ENCODE measurements around the gene C2orf49.

The C2orf49 gene

DNA sequence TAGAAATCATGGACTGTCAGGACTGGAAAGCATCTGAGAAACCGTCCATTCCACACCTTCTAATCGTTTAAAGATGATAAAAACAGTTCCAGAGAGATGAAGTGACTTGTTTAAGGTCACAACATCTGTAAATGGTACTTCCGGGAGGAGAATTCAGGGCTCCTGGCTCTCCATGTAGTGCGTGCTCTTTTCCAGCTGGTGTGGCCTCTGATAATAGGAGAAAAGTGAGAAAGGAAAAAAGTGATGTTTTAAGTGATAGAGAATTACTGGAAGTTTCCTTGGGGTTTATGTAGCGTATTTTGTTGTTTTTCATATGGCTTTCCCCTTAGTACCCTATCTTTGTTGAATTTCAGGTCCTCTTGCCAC is 663 bp downstream of the C2orf49 start:
- intact Hi-C loops (cut with DNase I; ENCODE audit: low total_unique reads), result no loop called here
- no peaks in the 10 kb centered on the region for H3K9me3 ChIP-seq
- H3K4me3 ChIP-seq, result peak overlapping the region; percentile 65 to 83
- peaks cover 0 to 23% (median 19%) of the 10 kb centered on the region in 4 donors for H3K4me1 ChIP-seq
- H3K36me3 ChIP-seq, result peaks cover 24 to 33% (median 27%) of the 10 kb centered on the region in 3 donors
- TF ChIP-seq, protein P1, sequence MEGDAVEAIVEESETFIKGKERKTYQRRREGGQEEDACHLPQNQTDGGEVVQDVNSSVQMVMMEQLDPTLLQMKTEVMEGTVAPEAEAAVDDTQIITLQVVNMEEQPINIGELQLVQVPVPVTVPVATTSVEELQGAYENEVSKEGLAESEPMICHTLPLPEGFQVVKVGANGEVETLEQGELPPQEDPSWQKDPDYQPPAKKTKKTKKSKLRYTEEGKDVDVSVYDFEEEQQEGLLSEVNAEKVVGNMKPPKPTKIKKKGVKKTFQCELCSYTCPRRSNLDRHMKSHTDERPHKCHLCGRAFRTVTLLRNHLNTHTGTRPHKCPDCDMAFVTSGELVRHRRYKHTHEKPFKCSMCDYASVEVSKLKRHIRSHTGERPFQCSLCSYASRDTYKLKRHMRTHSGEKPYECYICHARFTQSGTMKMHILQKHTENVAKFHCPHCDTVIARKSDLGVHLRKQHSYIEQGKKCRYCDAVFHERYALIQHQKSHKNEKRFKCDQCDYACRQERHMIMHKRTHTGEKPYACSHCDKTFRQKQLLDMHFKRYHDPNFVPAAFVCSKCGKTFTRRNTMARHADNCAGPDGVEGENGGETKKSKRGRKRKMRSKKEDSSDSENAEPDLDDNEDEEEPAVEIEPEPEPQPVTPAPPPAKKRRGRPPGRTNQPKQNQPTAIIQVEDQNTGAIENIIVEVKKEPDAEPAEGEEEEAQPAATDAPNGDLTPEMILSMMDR (IDR thresholded peaks at IDR 0.05), result no peak
- H3K27ac ChIP-seq, result peak overlapping the region; percentile 91 to 92
- DNase-seq, result no peak
- no peaks in the 10 kb centered on the region for H3K27me3 ChIP-seq

DNA sequence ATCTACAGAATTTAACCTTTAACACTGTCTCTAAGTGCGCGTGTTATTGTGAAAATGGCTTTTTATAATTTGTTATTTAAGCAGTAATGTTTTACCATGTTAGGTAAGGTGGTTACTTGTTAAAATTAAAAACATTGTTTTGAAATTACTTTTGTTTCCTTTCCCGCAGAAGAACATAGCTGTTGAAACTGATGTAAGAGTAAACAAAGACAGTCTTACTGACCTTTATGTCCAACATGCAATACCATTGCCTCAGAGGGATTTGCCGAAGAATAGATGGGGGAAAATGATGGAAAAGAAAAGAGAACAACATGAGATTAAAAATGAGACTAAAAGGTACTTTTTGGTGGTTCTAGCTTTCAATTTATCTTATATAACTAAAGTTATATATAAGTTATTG is 2.1 kb downstream of the C2orf49 start:
- no peak for DNase-seq
- no peak overlapping the region for H3K27ac ChIP-seq
- peaks cover 30 to 46% (median 39%) of the 10 kb centered on the region in 3 donors for H3K36me3 ChIP-seq
- H3K27me3 ChIP-seq, result no peaks in the 10 kb centered on the region
- intact Hi-C loops (cut with DNase I; ENCODE audit: low total_unique reads), result no loop called here
- no peak overlapping the region for H3K4me3 ChIP-seq
- H3K4me1 ChIP-seq, result peaks cover 0 to 23% (median 19%) of the 10 kb centered on the region in 4 donors
- TF ChIP-seq, protein P1 (IDR thresholded peaks at IDR 0.05), result no peak
- H3K9me3 ChIP-seq, result no peaks in the 10 kb centered on the region

DNA sequence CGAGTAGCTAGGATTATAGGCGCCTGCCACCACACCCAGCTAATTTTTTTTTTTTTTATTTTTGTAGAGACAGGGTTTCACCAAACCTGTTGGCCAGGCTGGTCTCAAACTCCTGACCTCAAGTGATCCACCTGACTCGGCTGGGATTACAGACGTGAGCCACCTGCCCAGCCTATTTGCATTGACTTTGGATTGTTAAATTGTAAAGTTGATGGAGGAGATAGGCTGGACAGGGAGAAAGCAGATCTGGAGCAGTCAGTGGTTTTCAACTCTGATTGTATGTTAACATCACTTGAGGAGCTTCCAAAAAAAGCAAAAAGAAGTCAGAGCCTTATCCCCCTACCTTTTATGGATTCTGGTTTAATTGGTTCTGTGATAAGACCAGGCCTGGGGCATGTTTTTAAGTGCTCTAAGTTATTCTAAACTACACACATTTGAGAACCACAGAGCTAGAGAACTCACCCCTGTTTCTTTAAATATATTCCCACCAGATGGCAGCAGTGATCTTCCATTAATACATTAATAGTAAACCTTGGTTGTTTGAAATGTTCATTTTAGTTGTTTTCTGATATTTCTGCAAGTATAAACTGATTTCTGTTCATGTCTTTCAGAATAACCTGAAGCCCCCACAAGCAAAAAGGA is 7.5 kb downstream of the C2orf49 start:
- no peaks in the 10 kb centered on the region for H3K27me3 ChIP-seq
- no peak overlapping the region for H3K27ac ChIP-seq
- H3K36me3 ChIP-seq, result peaks cover 70 to 87% (median 84%) of the 10 kb centered on the region in 3 donors
- H3K4me1 ChIP-seq, result no peaks in the 10 kb centered on the region
- no peak for DNase-seq
- H3K9me3 ChIP-seq, result no peaks in the 10 kb centered on the region
- intact Hi-C loops (cut with DNase I; ENCODE audit: low total_unique reads), result no loop called here
- no peak overlapping the region for H3K4me3 ChIP-seq
- TF ChIP-seq, protein P1 (IDR thresholded peaks at IDR 0.05), result peak; percentile 11 to 35

DNA sequence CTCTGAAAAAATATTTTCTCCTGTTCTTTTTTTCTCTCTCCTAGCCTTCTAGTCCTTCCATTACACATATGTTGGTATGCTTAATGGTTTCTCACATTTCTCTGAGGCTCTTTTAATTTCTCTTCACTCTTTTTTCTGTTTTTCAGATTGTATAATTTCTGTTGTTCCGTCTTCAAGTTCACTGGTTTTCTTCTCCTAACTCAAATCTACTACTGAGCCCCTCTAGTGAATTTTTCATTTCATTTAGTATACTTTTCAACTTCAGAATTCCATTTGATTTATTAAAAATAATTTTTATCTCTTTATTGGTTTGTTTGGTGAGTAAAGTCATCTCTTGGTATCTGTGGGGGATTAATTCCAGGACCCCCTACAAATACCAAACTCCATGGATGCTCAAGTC is 19.8 kb downstream of the C2orf49 start:
- Histone ChIP-seq H3K9me3 (peaks cover 0 to 16% (median 11%) of the 10 kb centered on the region in 3 donors), H3K4me1 (peaks cover 0 to 11% (median 2%) of the 10 kb centered on the region in 4 donors), H3K36me3 (peaks cover 44 to 91% (median 74%) of the 10 kb centered on the region in 3 donors), H3K27ac (no peak overlapping the region), H3K27me3 (no peaks in the 10 kb centered on the region), H3K4me3 (no peak overlapping the region)
- TF ChIP-seq, protein P1 (IDR thresholded peaks at IDR 0.05), result no peak
- intact Hi-C loops (cut with DNase I; ENCODE audit: low total_unique reads), result no loop called here
- DNase-seq, result no peak

DNA sequence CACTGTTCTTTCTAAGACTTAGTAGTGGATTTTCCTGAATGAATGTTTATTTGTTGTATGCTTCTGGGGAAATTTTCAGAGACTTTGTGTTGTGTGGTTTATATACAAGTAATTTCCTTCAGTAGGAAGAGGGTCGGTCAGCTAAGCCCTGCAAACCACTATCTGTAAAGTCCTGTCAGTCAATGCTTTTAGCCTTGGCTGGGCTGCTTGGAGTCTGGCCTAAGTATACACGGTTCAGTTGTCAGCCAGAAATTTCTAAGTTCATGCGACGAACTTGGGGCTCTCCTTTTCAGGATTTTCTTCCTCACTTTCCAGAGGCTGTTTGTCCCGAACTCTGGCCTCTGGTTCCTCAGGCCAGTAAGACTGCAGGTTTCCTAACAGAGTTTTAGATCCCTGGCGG is 21.3 kb downstream of the C2orf49 start:
- TF ChIP-seq, protein P1 (IDR thresholded peaks at IDR 0.05), result no peak
- intact Hi-C loops (cut with DNase I; ENCODE audit: low total_unique reads), result no loop called here
- Histone ChIP-seq H3K4me1 (peaks cover 0 to 11% (median 2%) of the 10 kb centered on the region in 4 donors), H3K27ac (no peak overlapping the region), H3K9me3 (peaks cover 0 to 16% (median 11%) of the 10 kb centered on the region in 3 donors), H3K27me3 (no peaks in the 10 kb centered on the region), H3K4me3 (no peak overlapping the region), H3K36me3 (peaks cover 49 to 96% (median 89%) of the 10 kb centered on the region in 3 donors)
- no peak for DNase-seq
